ENCODE measurements around the gene POLA1.
A peak's percentile ranks its signal among the peaks of the same experiment; 100 is the strongest.
"Not testable (repeated sequence)": the region's sequence is repeated elsewhere in the genome, so short reads cannot be mapped to it uniquely, and the experiment has no call there.

The POLA1 gene

DNA sequence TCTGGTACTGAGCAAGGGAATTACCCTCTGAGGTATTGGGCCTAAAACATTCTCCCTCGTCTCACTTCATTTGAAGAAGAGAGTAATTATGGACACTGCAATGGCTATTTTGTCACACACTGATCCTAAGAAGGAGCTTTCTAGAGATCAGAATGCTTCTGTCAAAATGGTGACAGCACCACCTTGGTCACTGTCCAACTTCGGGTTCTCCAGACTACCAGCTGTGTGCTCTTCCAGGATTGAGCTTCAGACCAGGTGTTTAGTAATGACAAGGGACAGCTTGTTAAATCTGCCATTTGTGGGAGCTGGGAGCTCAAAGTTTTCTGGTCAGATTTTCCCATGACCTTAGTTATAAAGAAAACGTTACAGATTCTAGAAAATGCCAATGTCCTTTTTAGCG lies 105.4 kb downstream of the POLA1 start:
- no peak for DNase-seq

DNA sequence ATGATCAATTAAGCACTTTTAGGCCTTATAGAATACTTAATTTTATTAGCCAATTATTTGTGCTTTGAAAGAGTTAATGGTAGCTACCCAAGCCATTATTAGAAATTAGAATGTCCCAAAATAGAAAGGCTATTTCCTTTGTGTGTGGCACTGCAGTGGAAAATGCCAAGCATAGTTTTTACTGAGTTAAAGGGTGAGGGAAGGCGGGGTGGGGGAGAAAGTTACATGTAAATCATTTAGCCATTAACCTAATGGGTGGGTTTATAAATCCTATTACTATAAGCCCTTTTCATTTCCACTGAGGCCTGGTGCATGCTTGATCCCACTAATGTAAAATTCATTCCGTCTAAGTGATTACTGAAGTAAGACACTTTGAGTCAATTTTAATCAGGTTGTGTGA lies 105.8 kb downstream of the POLA1 start:
- DNase-seq = peak; percentile 3

DNA sequence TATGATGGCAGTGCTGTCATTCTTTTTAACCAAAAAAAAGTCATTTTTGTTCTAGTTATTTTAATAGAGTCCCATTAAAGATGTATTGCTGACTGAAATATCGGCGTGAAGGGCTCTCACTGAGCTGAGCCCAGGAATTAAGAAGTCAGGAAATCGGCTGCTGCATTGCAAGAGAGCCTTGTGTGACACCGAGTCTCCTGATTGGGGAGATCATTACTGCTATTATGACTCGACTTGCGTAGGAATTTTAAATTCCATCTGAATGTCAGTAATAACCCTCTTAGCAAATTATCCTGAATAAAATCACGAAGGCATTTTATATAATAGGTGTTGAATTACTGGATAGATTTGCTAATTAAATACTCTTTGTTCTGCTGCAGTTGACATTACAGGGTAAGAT lies 111.5 kb downstream of the POLA1 start:
- DNase-seq = no peak

DNA sequence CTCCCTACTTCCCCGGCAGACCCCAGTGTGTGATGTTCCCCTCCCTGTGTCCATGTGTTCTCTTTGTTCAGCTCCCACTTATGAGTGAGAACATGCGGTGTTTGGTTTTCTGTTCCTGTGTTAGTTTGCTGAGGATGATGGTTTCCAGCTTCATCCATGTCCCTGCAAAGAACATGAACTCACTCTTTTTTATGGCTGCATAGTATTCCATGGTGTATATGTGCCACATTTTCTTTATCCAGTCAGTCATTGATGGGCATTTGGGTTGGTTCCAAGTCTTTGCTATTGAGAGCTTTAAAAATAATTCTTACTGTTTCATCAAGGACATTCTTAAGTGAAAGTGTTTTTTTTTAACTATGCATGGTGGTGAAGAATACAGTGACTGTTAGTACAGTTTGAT lies 126.1 kb downstream of the POLA1 start:
- not testable (repeated sequence) for DNase-seq

DNA sequence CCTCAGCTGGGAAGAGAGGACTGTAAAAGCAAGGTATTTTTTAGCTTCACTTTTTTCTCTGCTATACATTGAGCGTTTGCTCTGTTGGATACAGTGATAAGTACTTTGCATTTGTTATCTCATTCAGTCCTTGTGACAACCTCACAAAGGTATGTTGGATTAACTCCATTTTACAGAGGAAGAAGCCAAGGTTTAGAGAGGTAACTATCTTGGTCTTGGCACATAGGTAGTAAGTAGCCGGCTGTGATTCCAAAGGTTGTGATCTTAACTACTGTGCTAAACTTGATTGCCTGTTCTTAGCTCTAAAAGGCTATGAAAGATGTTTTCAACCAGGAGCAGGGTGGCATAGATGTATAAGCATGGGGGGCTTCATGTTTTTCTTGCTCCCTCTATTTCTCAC lies 134.4 kb downstream of the POLA1 start:
- DNase-seq = no peak

DNA sequence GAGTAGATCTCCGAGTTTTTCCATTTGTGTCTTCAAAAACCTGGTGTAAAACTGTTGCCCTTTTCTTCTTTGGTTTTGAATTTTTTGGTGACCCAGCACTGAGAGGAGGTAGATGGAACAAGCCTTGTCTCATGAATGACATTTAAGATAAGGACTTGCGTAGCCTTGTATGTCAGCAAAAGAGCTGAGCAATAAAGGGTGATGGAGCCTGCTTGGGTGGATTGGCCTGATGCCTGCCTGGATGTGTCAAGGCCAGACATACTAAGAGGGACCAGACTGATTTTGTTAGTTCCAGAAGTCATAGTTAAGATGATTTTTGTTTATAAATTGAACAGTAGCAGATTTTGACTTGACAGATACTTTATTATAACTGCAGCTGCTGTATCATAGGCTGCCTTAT lies 134.9 kb downstream of the POLA1 start:
- DNase-seq = no peak

DNA sequence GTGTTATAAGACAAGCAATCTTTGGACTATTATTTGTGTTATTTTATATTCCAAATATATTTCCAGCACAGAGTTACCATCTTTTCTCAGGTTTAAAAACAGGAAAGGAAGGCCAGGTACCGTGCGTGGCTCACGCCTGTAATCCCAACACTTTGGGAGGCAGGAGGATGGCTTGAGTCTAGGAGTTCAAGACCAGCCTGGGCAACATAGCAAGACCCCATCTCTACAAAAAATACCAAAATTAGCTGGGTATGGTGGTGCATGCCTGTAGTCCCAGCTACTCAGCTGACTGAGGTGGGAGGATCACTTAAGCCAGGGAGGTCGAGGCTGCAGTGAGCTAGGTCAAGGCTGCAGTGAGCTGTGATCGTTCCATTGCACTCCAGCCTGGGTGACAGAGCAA lies 140.0 kb downstream of the POLA1 start:
- DNase-seq = no peak

DNA sequence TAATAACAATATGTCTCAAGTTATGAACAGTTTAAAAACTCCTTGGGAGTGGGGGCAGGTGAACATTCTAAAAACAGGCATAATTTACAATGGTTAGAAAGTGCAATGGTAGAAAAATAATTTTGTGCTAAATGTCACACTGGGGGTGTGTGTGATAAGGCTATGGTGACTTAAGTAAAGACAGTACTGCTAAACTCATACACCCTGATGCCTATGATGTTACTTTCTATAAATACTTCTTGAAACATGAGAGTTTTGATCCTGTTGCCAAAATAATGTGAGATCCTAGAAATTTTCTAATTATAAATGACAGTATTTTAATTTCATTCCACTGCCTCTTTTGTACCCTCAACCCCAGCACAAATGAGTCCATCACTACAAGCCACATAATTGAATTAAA lies 144.2 kb downstream of the POLA1 start:
- peak; percentile 22 for DNase-seq

DNA sequence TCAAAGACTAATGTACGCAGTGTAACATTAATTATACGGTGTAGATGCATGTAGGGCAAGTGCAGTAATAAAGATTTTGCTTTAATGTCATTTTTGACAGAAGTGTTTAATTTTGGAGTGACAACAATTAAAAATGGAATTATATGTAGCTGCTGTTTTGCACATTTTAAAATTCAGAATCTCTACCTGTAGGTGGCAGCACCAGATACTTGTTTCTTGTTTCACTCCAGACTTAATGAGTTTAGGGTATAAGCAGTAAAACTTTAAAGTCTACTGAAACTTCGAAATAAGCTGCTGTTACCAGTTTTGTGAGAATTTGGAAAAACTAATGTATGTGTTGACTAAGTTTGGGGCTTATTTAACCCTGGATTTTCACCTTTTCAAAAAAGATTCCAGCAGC lies 144.9 kb downstream of the POLA1 start:
- DNase-seq = peak; percentile 70

DNA sequence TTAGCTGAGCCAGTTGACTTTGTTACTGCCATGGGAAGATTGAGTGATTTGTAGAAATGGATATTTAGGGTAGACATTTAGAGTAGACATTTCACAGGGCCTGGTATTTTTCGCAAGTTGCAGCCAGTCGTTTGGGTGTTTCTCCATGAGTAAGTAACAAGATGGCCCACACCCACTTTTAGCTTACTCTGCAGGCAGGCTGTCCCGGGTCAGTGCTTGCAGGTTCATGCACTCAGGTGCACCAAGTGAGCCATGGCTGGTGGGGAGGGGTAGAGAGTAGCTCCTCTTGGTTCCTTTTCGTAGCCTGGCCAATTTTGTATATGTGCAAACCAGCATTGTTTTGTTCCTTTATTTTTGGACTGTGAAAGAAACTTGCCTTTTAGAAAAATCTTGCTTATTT lies 145.6 kb downstream of the POLA1 start:
- DNase-seq = no peak

DNA sequence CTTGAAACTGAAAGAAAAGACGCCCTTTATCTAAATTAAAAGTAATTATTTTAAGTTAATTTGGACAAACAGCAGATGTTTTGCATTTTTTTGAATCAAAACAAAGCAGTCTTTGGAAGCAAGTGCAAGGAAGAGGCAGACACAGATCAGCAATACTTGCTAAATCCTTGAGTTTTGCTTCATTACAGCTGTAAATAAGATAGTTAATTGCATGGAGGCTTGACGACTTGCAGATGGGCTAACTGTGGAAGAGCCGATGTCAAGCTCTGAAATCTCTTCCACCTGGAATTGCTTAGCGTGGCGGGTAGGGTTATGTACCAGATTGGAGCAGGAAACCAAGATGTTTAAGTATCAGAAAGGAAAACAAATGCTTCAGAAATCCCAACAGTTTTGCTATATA lies 148.8 kb downstream of the POLA1 start:
- no peak for DNase-seq

DNA sequence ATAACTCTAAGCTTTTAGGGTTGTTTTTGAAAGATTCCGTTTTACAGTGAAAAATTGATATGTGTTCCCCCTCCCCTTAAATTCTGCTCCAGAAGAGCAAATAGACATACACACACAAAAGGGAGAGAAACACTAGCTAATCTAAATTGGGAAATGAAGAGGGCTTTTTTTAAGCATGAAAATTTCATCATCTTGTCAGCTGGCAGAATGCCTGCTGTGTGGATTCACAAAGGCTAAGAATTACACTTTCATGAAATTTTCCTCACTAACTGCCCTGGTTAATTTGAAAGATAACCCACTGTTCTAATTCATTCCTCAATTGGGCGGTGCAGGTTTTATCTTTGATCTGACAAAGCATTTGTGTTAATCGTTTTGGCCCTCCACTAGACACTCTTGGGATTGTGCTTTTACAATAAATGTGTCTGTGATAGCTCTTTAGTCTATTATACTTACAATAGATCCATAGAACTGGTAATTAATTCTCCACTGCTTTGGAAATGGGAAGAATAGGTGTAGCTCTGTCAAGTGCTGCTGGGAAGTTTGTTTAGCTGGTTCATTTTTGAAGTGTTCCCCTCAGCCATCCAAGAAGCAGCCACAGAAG lies 152.9 kb downstream of the POLA1 start:
- DNase-seq = no peak

DNA sequence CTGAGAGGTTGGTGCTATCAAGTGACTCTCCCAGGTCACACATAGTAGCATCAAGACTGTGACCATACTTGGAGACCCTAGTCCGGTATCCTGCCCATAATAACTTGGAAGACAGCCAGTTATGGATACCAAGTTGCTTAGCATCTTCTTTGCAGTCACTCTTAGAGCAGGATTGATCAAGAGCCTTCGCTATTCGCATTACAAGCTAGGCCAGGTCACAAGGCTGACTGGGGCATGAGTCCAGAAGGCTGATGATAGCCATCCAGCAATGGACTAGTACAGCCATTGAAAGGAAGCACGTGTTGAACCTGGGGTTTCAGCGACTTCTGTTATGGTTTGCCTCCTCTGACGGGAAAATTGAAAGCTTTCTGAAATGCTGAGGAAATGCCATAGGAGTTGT lies 157.6 kb downstream of the POLA1 start:
- DNase-seq = no peak

DNA sequence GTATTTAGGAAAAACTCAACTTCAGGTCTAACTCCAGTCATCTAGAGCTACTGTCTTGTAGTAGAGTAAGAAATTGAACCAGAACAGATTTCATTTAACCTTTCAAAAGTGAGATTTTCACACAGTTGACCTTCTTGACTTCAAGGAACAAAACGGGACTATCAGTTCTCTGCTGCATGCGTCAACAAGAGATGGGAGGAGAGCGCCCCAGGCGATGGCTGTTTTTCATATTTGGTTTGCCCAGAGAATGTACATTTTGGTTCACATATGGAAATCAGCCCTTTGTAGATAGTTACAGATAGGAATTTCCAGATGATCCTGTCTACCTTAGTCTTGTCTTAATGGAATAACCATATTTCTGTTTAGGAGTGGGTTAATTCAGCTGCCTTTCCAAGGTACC lies 158.1 kb downstream of the POLA1 start:
- no peak for DNase-seq

DNA sequence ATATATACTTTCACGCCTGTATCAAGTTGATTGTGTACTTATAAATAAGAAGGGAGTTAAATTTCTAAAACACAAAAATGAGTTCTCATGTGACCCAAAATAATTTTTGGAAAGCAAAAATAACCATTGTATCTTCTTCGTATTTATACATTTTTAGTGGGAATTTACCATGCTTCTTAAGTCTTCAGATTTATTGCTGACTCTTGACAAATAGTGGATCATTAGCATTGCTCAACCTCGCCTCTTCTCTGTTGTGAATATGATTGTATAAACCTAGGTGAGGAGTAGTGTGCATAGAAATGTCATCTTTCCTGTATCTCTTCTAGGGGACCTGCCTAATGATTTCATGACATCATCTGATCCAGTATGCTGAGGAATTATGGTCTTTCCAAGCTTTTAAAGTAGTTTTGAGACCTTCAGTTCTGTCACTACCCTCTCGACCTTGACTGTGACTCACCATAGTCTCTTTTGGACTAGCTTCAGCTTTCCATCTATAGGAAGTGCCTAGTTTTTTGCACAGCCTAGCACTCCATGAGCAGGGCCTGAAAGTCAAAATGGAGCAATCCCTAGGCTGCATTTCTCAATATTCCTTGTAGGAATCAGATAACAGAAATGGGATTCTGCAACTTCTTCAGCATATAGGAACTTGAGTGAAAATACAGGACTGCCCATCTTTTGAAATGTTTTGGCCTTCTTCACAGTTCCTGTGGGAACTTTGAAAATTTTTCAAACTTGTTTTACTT lies 164.5 kb downstream of the POLA1 start:
- DNase-seq = no peak

DNA sequence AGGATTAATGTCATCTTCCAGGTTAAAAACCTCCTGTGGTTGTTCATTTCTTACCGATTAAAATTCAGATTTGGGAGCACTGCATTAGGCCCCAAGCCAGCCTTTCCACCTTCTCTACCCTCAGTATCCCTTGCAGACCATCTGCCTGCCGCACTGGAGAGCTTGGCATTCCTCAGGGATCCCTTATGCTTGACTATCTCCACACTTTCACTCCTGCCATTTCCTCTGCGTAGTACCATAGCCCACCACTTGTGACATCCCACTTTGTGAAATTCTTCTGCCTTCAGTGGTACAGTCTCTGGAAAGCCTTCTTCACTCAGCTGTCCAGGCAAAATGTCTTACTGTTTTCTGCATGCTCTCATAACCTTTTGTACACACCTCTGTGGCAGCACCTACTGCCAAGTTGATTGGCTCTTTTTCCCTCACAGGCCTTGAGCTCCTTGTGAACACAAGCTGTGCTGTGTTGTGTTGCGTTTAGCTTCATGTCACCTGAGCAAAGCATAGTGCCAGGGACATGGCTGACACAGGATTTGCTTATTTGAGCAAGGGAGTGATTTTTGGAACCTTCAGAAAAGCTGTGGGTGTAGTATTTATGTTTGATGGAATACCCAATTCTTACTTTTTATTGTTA lies 165.6 kb downstream of the POLA1 start:
- no peak for DNase-seq

DNA sequence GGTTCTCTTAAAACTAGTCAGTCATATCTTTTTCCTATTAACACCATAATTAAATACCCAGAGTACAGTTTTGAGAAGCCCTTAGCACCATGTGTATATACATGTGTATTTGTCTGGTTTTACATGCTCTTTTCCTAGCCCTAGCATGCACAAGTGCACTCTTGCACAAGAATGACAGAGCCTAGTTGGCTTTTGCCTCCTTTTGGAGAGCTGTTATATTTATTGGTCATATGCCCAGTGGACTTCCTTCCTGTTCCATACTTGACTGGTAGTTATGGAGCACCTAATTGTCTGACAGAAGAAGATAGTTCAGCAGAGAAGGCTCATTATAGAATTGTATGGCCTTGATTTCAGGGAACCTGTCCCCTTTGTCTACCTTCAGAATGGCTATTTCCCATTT lies 166.4 kb downstream of the POLA1 start:
- DNase-seq = no peak

DNA sequence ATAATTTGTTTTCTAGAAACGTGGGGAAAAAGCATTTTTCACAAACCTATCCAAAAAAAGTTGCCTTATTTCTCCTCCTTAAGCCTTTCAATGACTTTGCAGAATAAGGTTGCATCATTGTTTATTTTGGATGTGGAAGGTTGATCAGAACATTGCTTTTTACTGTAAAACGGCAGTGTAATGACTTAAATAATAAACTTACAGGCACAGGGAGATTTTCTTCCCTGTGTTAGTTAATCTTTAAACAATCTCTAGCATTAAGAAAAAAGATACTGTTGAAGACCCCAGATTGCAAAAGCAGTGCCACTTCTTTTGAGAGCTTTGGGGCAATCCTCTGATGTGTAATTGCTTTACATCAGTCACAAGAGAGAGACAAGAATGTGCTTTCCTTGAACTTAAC lies 168.6 kb downstream of the POLA1 start:
- no peak for DNase-seq

DNA sequence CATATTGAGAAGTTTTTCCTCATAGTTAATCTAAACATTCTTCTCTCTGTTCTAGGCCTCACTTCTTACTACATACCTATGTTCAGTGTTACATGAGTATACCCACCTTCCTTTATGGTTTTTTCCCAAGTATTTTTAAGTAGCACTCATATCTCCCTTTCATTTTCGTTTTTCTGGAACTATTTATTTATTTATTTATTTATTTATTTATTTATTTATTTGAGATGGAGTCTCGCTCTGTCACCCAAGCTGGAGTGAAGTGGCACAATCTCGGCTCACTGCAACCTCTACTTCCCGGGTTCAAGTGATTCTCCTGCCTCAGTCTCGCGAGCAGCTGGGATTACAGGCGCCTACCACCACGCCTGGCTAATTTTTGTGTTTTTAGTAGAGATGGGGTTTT lies 170.1 kb downstream of the POLA1 start:
- not testable (repeated sequence) for DNase-seq

DNA sequence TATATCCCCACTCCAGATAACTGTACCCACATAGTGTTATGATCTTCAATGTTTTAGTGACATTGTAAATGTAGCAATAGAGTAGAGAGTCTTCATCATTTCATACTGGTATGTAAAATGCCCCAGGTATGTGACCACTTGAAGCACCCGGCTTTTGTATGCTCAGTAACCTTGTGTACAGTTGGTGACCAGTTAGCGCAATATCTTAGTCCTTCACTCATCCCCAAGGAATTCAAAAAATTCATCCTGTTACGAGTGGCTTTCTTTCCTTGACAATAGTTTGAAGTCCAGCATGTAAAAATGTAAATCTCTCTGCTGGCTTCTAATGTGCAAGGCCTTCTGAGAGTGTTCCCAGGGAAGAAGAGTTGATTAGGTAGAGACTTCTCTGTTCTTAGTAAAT lies 176.4 kb downstream of the POLA1 start:
- no peak for DNase-seq

DNA sequence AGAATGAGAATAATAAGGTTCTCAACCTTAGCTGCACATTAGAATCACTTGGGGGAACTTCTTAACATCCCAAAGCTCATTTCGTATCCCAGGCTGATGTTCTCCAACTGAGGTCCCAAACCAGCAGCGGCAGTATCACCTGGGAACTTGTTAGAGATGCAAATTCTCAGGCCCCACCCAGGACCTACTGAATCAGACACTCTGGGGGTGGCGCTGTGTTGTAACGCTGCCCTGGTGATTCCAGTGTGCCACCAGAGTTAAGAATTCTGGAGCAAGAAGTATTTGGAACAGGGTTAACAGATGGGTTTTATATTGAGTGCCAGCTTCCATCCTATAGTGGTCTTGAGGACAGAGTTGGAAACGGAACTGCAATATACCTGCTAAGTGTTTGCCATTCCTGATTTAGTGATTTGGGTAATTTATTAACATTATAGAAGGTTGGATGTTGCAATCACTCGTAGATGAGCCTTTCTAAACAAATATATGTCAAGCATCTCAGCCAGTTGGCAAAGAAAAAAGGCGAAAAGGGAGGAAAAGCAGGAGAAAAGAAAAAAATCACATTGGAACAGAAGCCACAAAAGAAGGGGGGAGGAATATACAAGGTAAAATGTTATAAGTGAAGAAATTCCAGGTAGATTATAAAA lies 181.0 kb downstream of the POLA1 start:
- no peak for DNase-seq

DNA sequence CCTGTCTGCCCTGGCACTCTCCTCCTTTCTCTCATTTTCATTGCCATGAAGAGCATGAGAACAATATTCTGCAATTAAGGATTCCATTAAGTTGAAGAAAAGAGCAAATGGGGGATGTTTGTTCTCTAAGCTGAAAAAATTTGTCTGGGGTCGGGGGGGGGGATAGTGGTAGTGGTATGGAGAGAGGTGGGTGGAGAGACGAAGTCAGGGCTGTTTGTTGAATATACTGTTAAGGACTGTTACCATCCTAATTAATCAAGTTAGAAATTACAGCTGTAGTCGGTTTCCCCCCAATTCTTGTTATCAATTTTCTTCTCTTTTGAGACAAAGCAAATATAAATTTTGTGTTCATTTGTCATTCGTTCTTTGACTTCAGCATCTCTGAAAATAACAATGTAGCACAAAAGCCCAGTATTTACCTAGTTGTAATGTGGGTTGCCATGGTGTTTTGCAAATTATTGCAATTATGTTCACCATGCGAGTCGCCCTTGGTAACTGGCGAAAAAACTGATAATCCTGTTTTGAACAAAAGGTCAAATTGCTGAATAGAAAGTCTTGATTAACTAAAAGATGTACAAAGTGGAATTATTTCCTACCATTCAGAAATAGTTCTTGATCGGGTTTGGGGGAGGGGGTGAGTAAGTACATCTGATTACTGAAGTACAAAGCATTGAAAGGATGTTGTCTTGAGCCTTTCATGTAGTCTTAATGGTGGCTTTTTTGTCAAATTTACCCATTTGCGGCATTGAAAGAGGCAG lies 183.0 kb downstream of the POLA1 start:
- DNase-seq = no peak

DNA sequence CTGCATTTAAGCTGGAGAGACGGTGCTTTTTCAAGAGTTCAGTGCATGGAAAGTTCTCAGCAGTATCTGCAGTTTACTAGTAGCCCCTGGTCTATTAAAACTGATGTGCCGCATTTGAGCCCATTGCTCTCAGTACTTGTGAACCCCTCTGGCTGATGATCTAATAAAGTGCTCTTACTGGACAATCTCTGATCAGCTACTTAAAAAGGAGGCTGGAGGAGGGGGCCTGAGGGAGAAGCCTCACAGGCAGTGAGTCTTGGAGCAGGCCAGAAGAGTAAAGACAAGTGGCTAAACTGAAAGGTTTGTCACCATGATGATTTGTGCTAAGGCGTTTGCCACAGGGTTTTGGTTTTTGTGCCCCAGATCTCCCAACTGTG lies 183.6 kb downstream of the POLA1 start:
- no peak for DNase-seq

Data from eye (tissue), 1 donor.